KMS-11 (cell line): ENCODE results near the gene KIF16B.
"Not testable (repeated sequence)": the region's sequence is repeated elsewhere in the genome, so short reads cannot be mapped to it uniquely, and the experiment has no call there.

ENCODE experiments used
- H2AFZ ChIP-seq: fragments of 200-600 bp; sonication (generic); 2 replicates; pipeline ENCODE4 v1.6.1; 2016; ENCODE audit warnings: antibody characterized with exemption, mixed run types, low read depth
- H3K27ac ChIP-seq: fragments of 200-600 bp; sonication (generic); 2 replicates; pipeline ENCODE4 v1.6.1; 2016; ENCODE audit warnings: mild to moderate bottlenecking, mixed run types
- H3K27me3 ChIP-seq: fragments of 200-600 bp; sonication (generic); 2 replicates; pipeline ENCODE4 v1.6.1; 2017; ENCODE audit warnings: mild to moderate bottlenecking, low read depth, mixed run types, moderate library complexity; ENCODE audit not compliant: insufficient read depth
- H3K36me3 ChIP-seq: fragments of 200-600 bp; sonication (generic); 2 replicates; pipeline ENCODE4 v1.6.1; 2017; ENCODE audit warnings: mild to moderate bottlenecking, mixed run types; ENCODE audit not compliant: insufficient read depth
- H3K4me1 ChIP-seq: fragments of 200-600 bp; sonication (generic); 2 replicates; pipeline ENCODE4 v1.6.1; 2016; ENCODE audit warnings: mild to moderate bottlenecking, low read depth, mixed run types; ENCODE audit not compliant: poor library complexity, severe bottlenecking
- H3K4me2 ChIP-seq: fragments of 200-600 bp; sonication (generic); 2 replicates; pipeline ENCODE4 v1.7.0; 2016; ENCODE audit warnings: mild to moderate bottlenecking, mixed run types
- H3K4me3 ChIP-seq: fragments of 200-600 bp; sonication (generic); IDR thresholded peaks from 2 replicates; pipeline ENCODE4 v1.6.1; 2017; ENCODE audit warnings: low read depth, low read length, mixed read lengths; ENCODE audit not compliant: insufficient read depth
- H3K79me2 ChIP-seq: fragments of 200-600 bp; sonication (generic); 2 replicates; pipeline ENCODE4 v1.6.1; 2016; ENCODE audit warnings: low read depth, mixed run types; ENCODE audit not compliant: insufficient read depth
- H3K9ac ChIP-seq: fragments of 200-600 bp; sonication (generic); 2 replicates; pipeline ENCODE4 v1.6.1; 2016; ENCODE audit warnings: mild to moderate bottlenecking, mixed run types
- H4K20me1 ChIP-seq: fragments of 200-600 bp; sonication (generic); 2 replicates; pipeline ENCODE4 v1.6.1; 2016; ENCODE audit warnings: mild to moderate bottlenecking, mixed run types; ENCODE audit not compliant: insufficient read depth
- TF ChIP-seq, protein P1 (sequence below): fragments of 200-600 bp; sonication (generic); conservative IDR thresholded peaks from 2 replicates; pipeline ENCODE4 v1.6.1; 2017; ENCODE audit warnings: low read depth, mild to moderate bottlenecking, antibody characterized with exemption, low read length, moderate library complexity, mixed read lengths

The KIF16B gene

DNA sequence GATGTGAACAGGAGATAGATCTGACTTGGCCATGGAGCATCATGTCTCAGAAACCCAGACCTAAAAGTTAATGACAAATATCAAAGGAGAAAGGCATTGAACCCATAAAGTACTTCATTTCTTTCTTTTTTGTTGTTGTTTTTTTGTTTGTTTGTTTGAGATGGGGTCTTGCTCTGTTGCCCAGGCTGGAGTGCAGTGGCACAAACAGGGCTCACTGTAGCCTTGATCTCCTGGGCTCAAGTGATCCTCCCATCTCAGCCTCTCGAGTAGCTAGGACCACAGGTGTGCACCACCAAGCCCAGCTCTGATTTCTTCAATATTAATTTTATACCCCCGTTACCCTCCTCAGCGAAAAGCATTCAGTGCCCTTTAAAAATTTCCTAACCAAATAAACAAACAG is 45.8 kb downstream of the KIF16B start:
- Histone ChIP-seq H3K79me2 (no peaks in the 10 kb centered on the region), H3K9ac (no peak overlapping the region), H3K4me1 (no peaks in the 10 kb centered on the region), H4K20me1 (no peaks in the 10 kb centered on the region), H3K4me3 (no peak overlapping the region), H3K4me2 (no peak overlapping the region), H3K36me3 (no peaks in the 10 kb centered on the region), H3K27ac (no peak overlapping the region), H2AFZ (no peak overlapping the region), H3K27me3 (no peaks in the 10 kb centered on the region)
- TF ChIP-seq, protein P1, sequence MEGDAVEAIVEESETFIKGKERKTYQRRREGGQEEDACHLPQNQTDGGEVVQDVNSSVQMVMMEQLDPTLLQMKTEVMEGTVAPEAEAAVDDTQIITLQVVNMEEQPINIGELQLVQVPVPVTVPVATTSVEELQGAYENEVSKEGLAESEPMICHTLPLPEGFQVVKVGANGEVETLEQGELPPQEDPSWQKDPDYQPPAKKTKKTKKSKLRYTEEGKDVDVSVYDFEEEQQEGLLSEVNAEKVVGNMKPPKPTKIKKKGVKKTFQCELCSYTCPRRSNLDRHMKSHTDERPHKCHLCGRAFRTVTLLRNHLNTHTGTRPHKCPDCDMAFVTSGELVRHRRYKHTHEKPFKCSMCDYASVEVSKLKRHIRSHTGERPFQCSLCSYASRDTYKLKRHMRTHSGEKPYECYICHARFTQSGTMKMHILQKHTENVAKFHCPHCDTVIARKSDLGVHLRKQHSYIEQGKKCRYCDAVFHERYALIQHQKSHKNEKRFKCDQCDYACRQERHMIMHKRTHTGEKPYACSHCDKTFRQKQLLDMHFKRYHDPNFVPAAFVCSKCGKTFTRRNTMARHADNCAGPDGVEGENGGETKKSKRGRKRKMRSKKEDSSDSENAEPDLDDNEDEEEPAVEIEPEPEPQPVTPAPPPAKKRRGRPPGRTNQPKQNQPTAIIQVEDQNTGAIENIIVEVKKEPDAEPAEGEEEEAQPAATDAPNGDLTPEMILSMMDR = no peak

DNA sequence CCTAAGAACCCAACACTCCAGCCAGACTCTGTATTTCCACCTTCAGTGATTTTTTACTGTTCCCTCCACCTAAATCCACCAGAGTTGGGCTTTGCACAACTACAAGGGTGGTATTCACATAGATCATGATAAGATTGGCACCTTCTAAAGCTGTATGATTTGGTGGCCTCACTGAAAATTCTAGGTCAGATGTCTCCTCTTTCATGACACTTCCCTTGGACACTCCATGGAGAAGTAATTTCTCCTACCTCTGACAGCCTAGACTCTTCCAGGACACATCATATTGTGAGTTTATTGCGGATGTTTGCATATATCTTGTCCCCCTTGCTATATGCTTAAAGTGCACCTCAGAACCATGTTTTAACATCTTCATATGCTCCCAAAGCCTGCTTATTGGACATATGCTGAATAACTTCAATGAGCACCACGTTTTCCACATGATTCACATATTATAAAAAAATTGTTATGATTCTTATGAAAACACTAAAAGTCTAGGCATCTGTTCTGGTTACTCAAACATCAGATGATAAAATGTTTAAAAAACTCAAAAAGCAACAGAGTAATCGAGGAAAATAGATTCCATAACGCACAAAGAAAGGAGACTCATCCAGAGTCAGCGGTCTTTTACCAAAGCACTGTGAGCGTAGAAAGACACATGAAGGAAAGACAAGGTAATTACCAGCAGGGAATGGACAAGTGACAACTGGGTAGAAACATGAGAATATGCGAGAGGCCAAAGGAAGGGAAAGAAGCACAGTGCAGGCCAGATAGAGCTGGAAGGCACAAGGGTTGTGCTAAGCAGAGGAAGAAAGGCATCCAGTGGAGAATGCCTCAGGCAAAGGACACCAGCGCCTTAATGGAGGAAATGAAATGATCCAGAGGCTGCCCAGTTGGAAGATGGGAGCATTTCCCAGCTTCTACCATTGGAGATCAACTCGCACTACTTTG is 46.5 kb downstream of the KIF16B start:
- H3K9ac ChIP-seq = no peak overlapping the region
- no peak overlapping the region for H3K4me2 ChIP-seq
- no peak overlapping the region for H3K27ac ChIP-seq
- no peaks in the 10 kb centered on the region for H4K20me1 ChIP-seq
- TF ChIP-seq, protein P1 = no peak
- no peaks in the 10 kb centered on the region for H3K36me3 ChIP-seq
- H3K4me3 ChIP-seq = no peak overlapping the region
- no peaks in the 10 kb centered on the region for H3K79me2 ChIP-seq
- H2AFZ ChIP-seq = no peak overlapping the region
- H3K4me1 ChIP-seq = no peaks in the 10 kb centered on the region
- H3K27me3 ChIP-seq = no peaks in the 10 kb centered on the region

DNA sequence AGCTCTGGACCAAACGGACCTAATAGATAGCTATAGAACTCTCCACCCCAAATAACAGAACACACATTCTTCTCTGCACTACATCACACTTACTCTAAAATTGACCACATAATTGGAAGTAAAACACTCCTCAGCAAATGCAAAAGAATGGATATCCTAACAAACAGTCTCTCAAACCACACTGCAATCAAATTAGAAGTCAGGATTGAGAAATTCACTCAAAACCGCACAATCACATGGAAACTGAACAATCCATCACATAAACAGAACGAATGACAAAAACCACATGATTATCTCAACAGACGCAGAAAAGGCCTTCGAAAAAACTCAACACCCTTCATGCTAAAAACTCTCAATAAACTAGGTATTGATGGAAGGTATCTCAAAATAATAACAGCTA is 50.6 kb downstream of the KIF16B start:
- H3K9ac ChIP-seq, H3K4me2 ChIP-seq, H3K27ac ChIP-seq, H3K4me3 ChIP-seq, H4K20me1 ChIP-seq, H3K4me1 ChIP-seq, H3K79me2 ChIP-seq, H2AFZ ChIP-seq, H3K27me3 ChIP-seq, H3K36me3 ChIP-seq: not testable (repeated sequence)

DNA sequence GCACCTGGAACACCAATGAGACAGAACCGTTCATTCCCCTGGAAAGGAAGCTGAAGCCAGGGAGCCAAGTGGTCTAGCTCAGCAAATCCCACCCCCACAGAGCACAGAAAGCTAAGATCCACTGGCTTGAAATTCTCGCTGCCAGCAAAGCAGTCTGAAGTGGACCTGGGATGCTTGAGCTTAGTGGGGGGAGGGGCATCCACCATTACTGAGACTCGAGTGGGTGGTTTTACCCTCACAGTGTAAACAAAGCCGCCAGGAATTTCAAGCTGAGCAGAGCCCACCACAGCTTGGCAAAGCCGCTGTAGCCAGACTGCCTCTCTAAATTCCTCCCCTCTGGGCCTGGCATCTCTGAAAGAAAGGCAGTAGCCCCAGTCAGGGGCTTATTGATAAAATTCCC is 53.1 kb downstream of the KIF16B start:
- H3K4me3 ChIP-seq = no peak overlapping the region
- no peaks in the 10 kb centered on the region for H4K20me1 ChIP-seq
- H3K9ac ChIP-seq = no peak overlapping the region
- H3K4me1 ChIP-seq = no peaks in the 10 kb centered on the region
- no peaks in the 10 kb centered on the region for H3K36me3 ChIP-seq
- TF ChIP-seq, protein P1 = no peak
- H3K4me2 ChIP-seq = no peak overlapping the region
- no peaks in the 10 kb centered on the region for H3K27me3 ChIP-seq
- H2AFZ ChIP-seq = no peak overlapping the region
- H3K27ac ChIP-seq = no peak overlapping the region
- no peaks in the 10 kb centered on the region for H3K79me2 ChIP-seq

DNA sequence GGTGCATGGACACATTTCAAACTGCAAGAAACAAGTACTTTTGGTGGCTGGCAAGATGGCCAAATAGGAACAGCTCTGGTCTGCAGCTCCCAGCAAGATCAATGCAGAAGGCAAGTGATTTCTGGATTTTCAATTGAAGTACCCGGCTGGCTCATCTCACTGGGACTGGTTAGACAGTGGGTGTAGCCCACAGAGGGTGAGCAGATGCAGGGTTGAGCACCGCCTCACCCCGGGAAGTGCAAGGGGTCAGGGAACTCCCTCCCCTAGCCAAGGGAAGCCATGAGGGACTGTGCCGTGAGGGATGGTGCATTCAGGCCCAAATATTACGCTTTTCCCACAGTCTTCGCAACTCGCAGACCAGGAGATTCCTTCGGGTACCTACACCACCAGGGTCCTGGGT is 53.6 kb downstream of the KIF16B start:
- not testable (repeated sequence) for H3K4me1 ChIP-seq, H3K9ac ChIP-seq, H3K36me3 ChIP-seq, H4K20me1 ChIP-seq, H3K4me2 ChIP-seq, H2AFZ ChIP-seq, H3K27ac ChIP-seq, H3K79me2 ChIP-seq, H3K27me3 ChIP-seq, H3K4me3 ChIP-seq
